Loucy (cell line): ENCODE results near the gene IL12A.

ENCODE experiments used
- H2AFZ ChIP-seq: fragments of 200-600 bp; sonication (generic); 2 replicates; pipeline ENCODE4 v1.6.0; 2016; ENCODE audit warnings: antibody characterized with exemption, mild to moderate bottlenecking, low read length, moderate library complexity
- H3F3A ChIP-seq: fragments of 200-600 bp; 2 replicates; pipeline ENCODE4 v1.6.0; 2016; ENCODE audit warnings: antibody characterized with exemption, low read depth, mild to moderate bottlenecking
- H3K27me3 ChIP-seq: fragments of 200-600 bp; sonication (generic); 2 replicates; pipeline ENCODE4 v1.6.1; 2014; ENCODE audit warnings: low read length, mild to moderate bottlenecking; ENCODE audit not compliant: insufficient read depth, poor library complexity, severe bottlenecking
- H3K36me3 ChIP-seq: fragments of 200-600 bp; sonication (generic); 2 replicates; pipeline ENCODE4 v1.6.1; 2016; ENCODE audit warnings: low read length; ENCODE audit not compliant: insufficient read depth
- H3K4me1 ChIP-seq: fragments of 200-600 bp; sonication (generic); 2 replicates; pipeline ENCODE4 v1.5.1; 2014; ENCODE audit warnings: low read length, mild to moderate bottlenecking; ENCODE audit not compliant: insufficient read depth, poor library complexity, severe bottlenecking
- H3K4me2 ChIP-seq: fragments of 200-600 bp; sonication (generic); 2 replicates; pipeline ENCODE4 v1.6.0; 2014; ENCODE audit warnings: antibody characterized with exemption, low read length, low read depth, mild to moderate bottlenecking; ENCODE audit not compliant: poor library complexity, severe bottlenecking
- H3K4me3 ChIP-seq: fragments of 200-600 bp; sonication (generic); 2 replicates; pipeline ENCODE4 v1.5.1; 2014; ENCODE audit warnings: low read length, mild to moderate bottlenecking, mixed read lengths; ENCODE audit not compliant: poor library complexity, severe bottlenecking
- H3K79me2 ChIP-seq: fragments of 200-600 bp; sonication (generic); 2 replicates; pipeline ENCODE4 v1.6.1; 2014; ENCODE audit warnings: low read length; ENCODE audit not compliant: insufficient read depth
- H3K9ac ChIP-seq: fragments of 200-600 bp; sonication (generic); 2 replicates; pipeline ENCODE4 v1.6.0; 2014; ENCODE audit warnings: mild to moderate bottlenecking, low read depth, low read length, moderate library complexity; ENCODE audit not compliant: poor library complexity, severe bottlenecking
- H3K9me2 ChIP-seq: fragments of 200-600 bp; sonication (generic); replicated peaks from 2 replicates; pipeline ENCODE4 v1.6.1; 2016; ENCODE audit warnings: low read depth, low read length, mixed read lengths
- H3K9me3 ChIP-seq: fragments of 200-600 bp; sonication (generic); 2 replicates; pipeline ENCODE4 v1.6.1; 2014; ENCODE audit warnings: mild to moderate bottlenecking, antibody characterized with exemption, low read length, low read depth; ENCODE audit not compliant: insufficient read depth
- H4K20me1 ChIP-seq: fragments of 200-600 bp; sonication (generic); 2 replicates; pipeline ENCODE4 v1.6.0; 2014; ENCODE audit warnings: antibody characterized with exemption, low read length, mild to moderate bottlenecking; ENCODE audit not compliant: insufficient read depth, poor library complexity, severe bottlenecking
- EZH2phosphoT487 ChIP-seq: fragments of 200-600 bp; IDR thresholded peaks from 2 replicates; pipeline ENCODE4 v1.6.1; 2018; ENCODE audit warnings: antibody characterized with exemption, mild to moderate bottlenecking, moderate library complexity, borderline replicate concordance
- TF ChIP-seq, protein P1 (sequence below): fragments of 200-600 bp; sonication (generic); conservative IDR thresholded peaks from 2 replicates; pipeline ENCODE4 v1.5.1; 2014; ENCODE audit warnings: mild to moderate bottlenecking, antibody characterized with exemption, low read length

The IL12A gene

DNA sequence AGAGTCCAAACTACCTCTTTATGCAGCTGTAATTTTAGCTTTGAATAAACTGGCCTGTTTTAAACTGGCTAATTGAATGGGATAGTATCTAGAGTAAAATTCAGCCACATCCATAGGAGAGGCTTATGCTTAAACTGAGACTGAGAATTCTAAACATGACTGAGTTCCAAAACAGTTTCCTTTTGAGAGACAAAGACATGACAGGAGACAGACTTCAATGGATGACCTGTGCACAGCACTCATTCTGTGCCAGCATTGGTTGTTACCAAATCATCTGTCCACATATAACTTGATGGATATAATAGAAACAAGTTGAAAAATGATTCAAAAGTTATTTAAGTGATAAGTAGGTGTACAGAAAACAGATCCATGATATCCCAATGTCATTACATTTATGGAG lies 20.9 kb downstream of the IL12A start:
- H2AFZ ChIP-seq = no peak overlapping the region
- no peaks in the 10 kb centered on the region for H3K27me3 ChIP-seq
- no peaks in the 10 kb centered on the region for H3K4me1 ChIP-seq
- no peaks in the 10 kb centered on the region for H3K9me3 ChIP-seq
- no peak overlapping the region for H3K4me2 ChIP-seq
- no peaks in the 10 kb centered on the region for H3K9me2 ChIP-seq
- H4K20me1 ChIP-seq = no peaks in the 10 kb centered on the region
- no peak overlapping the region for H3K9ac ChIP-seq
- H3K4me3 ChIP-seq = no peak overlapping the region
- no peaks in the 10 kb centered on the region for H3K36me3 ChIP-seq
- H3F3A ChIP-seq = no peaks in the 10 kb centered on the region
- H3K79me2 ChIP-seq = no peaks in the 10 kb centered on the region
- TF ChIP-seq EZH2phosphoT487 = no peak
- TF ChIP-seq, protein P1, sequence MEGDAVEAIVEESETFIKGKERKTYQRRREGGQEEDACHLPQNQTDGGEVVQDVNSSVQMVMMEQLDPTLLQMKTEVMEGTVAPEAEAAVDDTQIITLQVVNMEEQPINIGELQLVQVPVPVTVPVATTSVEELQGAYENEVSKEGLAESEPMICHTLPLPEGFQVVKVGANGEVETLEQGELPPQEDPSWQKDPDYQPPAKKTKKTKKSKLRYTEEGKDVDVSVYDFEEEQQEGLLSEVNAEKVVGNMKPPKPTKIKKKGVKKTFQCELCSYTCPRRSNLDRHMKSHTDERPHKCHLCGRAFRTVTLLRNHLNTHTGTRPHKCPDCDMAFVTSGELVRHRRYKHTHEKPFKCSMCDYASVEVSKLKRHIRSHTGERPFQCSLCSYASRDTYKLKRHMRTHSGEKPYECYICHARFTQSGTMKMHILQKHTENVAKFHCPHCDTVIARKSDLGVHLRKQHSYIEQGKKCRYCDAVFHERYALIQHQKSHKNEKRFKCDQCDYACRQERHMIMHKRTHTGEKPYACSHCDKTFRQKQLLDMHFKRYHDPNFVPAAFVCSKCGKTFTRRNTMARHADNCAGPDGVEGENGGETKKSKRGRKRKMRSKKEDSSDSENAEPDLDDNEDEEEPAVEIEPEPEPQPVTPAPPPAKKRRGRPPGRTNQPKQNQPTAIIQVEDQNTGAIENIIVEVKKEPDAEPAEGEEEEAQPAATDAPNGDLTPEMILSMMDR = no peak

DNA sequence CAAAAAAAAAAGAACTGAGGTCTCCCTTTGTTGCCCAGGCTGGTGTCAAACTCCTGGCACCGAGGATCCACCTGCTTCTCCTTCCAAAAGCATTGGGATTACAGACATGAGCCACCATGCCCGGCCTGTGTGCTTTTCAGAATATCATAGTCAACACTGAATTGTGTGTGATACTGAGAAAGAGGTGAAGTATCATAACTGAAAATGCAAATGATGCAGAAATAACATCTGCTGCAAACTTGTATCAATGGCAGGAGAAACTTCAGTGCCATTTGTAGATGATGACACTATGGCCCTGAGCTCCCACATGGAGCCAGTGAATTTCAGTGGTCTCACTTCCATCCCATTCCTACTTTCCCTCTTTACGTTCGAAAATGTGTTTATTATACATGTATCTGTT lies 21.9 kb downstream of the IL12A start:
- Histone ChIP-seq H3K4me2 (no peak overlapping the region), H3K9me2 (no peaks in the 10 kb centered on the region), H3K9ac (no peak overlapping the region), H3K27me3 (no peaks in the 10 kb centered on the region), H3K4me3 (no peak overlapping the region), H3K9me3 (no peaks in the 10 kb centered on the region), H3K36me3 (no peaks in the 10 kb centered on the region), H3K79me2 (no peaks in the 10 kb centered on the region), H3F3A (no peaks in the 10 kb centered on the region), H2AFZ (no peak overlapping the region), H4K20me1 (no peaks in the 10 kb centered on the region), H3K4me1 (no peaks in the 10 kb centered on the region)
- TF ChIP-seq EZH2phosphoT487 = no peak
- TF ChIP-seq, protein P1 = no peak

DNA sequence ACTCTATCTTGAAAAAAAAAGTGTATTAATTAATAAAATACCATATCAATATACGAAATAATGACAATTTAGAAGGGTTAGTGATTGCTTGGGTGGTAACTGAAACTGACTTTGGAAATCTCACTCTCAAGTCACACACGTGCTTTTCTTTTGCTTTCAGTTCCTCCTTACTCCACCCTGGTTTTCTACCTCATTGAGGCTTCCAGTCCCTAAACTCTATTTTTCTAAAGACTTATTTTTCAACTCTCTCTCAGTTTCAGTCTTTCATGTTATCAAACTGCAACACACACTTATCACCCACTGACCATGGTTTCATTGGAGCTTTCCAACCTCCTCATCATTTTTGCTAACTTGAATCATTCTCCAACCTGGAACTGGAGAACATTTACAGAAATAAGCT lies 23.5 kb downstream of the IL12A start:
- Histone ChIP-seq H2AFZ (peak overlapping the region; percentile 60; the same call in 1 of the 2 replicates), H3K4me2 (no peak overlapping the region)

More for the DNA sequence above, 23.5 kb downstream of the IL12A start:
- Histone ChIP-seq H3K36me3 (no peaks in the 10 kb centered on the region), H3K79me2 (no peaks in the 10 kb centered on the region), H3K9me3 (no peaks in the 10 kb centered on the region), H4K20me1 (no peaks in the 10 kb centered on the region), H3K4me1 (no peaks in the 10 kb centered on the region), H3K4me3 (no peak overlapping the region), H3K27me3 (no peaks in the 10 kb centered on the region), H3K9me2 (no peaks in the 10 kb centered on the region), H3F3A (no peaks in the 10 kb centered on the region), H3K9ac (no peak overlapping the region)
- TF ChIP-seq EZH2phosphoT487 = no peak
- TF ChIP-seq, protein P1 = no peak
